PC-9 (cell line): ENCODE results near the gene LAMC3.

ENCODE experiments used
- EZH2 ChIP-seq: fragments of 200-600 bp; sonication (generic); IDR thresholded peaks from 2 replicates; pipeline ENCODE4 v1.8.0; 2017; ENCODE audit warnings: antibody characterized with exemption, low read depth
- TF ChIP-seq, protein P1 (sequence below): fragments of 200-600 bp; sonication (generic); conservative IDR thresholded peaks from 2 replicates; pipeline ENCODE4 v1.6.1; 2017; ENCODE audit warnings: mixed run types, antibody characterized with exemption, mild to moderate bottlenecking, moderate library complexity

DNA sequence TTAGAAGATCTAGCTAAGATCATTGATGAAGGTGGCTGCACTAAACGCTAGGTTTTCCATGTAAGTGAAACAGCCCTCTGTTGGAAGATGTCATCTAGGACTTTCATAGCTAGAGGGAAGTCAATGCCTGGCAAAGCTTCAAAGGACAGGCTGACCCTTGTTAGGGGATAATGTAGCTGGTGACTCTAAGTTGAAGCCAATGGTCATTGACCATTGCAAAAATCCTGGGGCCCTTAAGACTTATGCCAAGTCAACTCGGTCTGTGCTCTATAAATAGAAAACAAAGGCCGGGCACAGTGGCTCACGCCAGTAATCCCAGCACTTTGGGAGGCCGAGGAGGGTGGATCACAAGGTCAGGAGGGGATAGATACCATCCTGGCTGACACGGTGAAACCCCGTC, 43.3 kb upstream of the LAMC3 start:
- TF ChIP-seq, protein P1, sequence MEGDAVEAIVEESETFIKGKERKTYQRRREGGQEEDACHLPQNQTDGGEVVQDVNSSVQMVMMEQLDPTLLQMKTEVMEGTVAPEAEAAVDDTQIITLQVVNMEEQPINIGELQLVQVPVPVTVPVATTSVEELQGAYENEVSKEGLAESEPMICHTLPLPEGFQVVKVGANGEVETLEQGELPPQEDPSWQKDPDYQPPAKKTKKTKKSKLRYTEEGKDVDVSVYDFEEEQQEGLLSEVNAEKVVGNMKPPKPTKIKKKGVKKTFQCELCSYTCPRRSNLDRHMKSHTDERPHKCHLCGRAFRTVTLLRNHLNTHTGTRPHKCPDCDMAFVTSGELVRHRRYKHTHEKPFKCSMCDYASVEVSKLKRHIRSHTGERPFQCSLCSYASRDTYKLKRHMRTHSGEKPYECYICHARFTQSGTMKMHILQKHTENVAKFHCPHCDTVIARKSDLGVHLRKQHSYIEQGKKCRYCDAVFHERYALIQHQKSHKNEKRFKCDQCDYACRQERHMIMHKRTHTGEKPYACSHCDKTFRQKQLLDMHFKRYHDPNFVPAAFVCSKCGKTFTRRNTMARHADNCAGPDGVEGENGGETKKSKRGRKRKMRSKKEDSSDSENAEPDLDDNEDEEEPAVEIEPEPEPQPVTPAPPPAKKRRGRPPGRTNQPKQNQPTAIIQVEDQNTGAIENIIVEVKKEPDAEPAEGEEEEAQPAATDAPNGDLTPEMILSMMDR = no peak
- no peak for TF ChIP-seq EZH2
